ENCODE measurements around the gene EXT2. TPM values are rescaled to one million over a fixed set of nuclear protein-coding genes. Genes with fewer than 3 reads are reported as not detected.

EXT2 gene
- total RNA-seq, 6 experiments from 2014 or later, result 105 to 130 (median 118) TPM

DNA sequence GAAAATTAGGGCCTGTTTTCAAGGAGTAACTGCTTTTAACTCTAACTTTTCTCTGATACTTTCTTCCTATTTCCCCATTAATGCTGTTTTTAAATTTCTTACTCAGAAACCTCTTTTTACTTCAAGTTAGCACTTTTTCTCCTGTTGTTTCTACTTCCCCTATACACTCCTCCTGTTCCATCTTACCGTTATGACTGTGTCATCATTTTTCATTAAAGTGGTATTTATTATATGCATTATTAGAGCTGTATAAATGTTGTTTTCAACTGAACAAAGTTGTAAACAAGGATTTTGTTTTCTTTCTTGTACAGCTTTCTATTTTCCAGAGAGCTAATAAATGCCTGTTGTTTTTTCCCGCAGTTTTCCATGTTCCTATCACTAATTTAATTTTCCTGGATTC is 84.6 kb downstream of the EXT2 start:
- DNase-seq, result no peak
- no peaks in the 10 kb centered on the region for H3K9me3 Mint-ChIP-seq
- TF ChIP-seq, protein P1, sequence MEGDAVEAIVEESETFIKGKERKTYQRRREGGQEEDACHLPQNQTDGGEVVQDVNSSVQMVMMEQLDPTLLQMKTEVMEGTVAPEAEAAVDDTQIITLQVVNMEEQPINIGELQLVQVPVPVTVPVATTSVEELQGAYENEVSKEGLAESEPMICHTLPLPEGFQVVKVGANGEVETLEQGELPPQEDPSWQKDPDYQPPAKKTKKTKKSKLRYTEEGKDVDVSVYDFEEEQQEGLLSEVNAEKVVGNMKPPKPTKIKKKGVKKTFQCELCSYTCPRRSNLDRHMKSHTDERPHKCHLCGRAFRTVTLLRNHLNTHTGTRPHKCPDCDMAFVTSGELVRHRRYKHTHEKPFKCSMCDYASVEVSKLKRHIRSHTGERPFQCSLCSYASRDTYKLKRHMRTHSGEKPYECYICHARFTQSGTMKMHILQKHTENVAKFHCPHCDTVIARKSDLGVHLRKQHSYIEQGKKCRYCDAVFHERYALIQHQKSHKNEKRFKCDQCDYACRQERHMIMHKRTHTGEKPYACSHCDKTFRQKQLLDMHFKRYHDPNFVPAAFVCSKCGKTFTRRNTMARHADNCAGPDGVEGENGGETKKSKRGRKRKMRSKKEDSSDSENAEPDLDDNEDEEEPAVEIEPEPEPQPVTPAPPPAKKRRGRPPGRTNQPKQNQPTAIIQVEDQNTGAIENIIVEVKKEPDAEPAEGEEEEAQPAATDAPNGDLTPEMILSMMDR (IDR thresholded peaks at IDR 0.05), result no peak
- H3K4me1 Mint-ChIP-seq (ENCODE audit: low read depth), result peaks cover 28% of the 10 kb centered on the region
- no peak overlapping the region for H3K27ac Mint-ChIP-seq
- H3K4me3 Mint-ChIP-seq, result no peak overlapping the region
- H3K27me3 Mint-ChIP-seq (ENCODE audit: insufficient read depth), result no peaks in the 10 kb centered on the region; the same call in 1 of the 2 replicates
- H3K36me3 Mint-ChIP-seq (ENCODE audit: low read depth), result no peaks in the 10 kb centered on the region

DNA sequence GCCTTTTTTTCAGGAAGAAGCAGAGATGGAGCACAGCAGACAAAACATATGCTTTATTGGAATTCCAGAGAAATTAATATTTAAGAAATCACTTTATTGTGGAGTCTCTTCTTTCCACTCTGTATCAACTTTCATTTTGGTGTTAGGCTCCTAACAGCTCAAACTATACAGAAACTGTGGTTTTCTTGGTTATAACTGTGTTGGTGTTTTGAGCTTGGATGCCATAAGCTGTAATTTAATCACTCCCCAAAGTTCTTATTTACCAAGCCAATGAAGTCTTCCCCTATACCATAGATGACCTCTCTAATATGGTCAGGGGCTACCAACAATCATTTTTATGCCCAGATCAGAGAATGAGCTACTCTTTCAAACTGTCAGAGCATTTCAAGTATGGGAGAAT is 90.0 kb downstream of the EXT2 start:
- no peak for DNase-seq
- H3K36me3 Mint-ChIP-seq (ENCODE audit: low read depth), result peaks cover 34% of the 10 kb centered on the region
- H3K27me3 Mint-ChIP-seq (ENCODE audit: insufficient read depth), result no peaks in the 10 kb centered on the region
- H3K4me1 Mint-ChIP-seq (ENCODE audit: low read depth), result peaks cover 4% of the 10 kb centered on the region
- TF ChIP-seq, protein P1 (IDR thresholded peaks at IDR 0.05), result no peak
- H3K27ac Mint-ChIP-seq, result no peak overlapping the region
- H3K4me3 Mint-ChIP-seq, result no peak overlapping the region
- peaks cover 12% of the 10 kb centered on the region for H3K9me3 Mint-ChIP-seq

DNA sequence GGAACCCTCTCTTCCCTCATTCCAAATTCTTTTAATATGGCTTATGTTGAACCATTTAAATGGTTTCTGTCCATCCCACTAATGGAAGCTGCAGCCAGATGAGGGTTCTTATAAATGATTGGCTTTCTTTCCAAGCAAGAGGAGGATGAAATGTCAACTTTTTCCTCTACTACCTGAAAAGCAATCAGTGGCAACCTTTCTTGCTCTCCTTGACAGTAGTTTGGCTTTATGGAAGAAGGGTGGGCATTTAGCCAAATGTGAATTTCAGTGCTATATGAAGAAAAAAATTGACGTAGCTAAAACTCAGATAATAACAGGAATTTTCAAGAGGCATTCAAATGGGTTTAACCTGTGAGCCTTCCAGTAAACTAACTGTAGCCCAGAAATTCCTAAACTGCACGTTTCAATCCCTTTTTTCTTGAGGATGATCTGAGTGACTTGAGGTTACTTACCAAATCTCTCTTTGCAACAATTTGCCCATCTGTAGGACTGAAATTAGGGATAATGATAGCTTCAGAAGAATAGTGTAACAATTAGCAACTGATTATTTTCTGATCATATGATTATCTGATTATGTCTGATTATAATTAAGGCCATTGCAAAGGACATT is 90.9 kb downstream of the EXT2 start:
- H3K27me3 Mint-ChIP-seq (ENCODE audit: insufficient read depth), result no peaks in the 10 kb centered on the region
- peaks cover 11% of the 10 kb centered on the region for H3K4me1 Mint-ChIP-seq (ENCODE audit: low read depth)
- DNase-seq, result no peak
- peaks cover 34% of the 10 kb centered on the region for H3K36me3 Mint-ChIP-seq (ENCODE audit: low read depth)
- peaks cover 12% of the 10 kb centered on the region for H3K9me3 Mint-ChIP-seq
- TF ChIP-seq, protein P1 (IDR thresholded peaks at IDR 0.05), result no peak
- no peak overlapping the region for H3K4me3 Mint-ChIP-seq
- H3K27ac Mint-ChIP-seq, result no peak overlapping the region

DNA sequence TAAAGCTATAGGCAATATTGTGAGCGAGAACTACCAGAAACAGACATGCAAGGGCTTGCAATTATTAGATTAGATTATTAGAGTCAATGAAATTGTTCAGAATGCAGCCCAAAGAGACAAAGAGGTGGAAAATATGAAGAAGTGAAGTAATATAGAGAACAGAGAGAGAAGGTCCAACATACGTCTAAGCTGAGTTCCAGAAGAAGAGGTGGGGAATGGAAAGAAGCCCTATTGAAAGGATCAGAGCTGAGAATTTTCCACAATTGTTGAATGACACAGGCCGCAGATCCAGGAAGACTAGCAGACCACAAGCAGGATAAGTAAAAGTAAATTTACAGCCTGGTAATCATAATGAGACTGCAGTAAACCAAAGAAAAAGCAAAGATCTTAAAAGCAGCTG is 93.2 kb downstream of the EXT2 start:
- Mint-ChIP-seq H3K27me3 (ENCODE audit: insufficient read depth) (no peaks in the 10 kb centered on the region), H3K9me3 (peaks cover 12% of the 10 kb centered on the region), H3K27ac (no peak overlapping the region), H3K36me3 (ENCODE audit: low read depth) (peaks cover 34% of the 10 kb centered on the region), H3K4me3 (no peak overlapping the region), H3K4me1 (ENCODE audit: low read depth) (peaks cover 19% of the 10 kb centered on the region)
- no peak for DNase-seq
- TF ChIP-seq, protein P1 (IDR thresholded peaks at IDR 0.05), result no peak

DNA sequence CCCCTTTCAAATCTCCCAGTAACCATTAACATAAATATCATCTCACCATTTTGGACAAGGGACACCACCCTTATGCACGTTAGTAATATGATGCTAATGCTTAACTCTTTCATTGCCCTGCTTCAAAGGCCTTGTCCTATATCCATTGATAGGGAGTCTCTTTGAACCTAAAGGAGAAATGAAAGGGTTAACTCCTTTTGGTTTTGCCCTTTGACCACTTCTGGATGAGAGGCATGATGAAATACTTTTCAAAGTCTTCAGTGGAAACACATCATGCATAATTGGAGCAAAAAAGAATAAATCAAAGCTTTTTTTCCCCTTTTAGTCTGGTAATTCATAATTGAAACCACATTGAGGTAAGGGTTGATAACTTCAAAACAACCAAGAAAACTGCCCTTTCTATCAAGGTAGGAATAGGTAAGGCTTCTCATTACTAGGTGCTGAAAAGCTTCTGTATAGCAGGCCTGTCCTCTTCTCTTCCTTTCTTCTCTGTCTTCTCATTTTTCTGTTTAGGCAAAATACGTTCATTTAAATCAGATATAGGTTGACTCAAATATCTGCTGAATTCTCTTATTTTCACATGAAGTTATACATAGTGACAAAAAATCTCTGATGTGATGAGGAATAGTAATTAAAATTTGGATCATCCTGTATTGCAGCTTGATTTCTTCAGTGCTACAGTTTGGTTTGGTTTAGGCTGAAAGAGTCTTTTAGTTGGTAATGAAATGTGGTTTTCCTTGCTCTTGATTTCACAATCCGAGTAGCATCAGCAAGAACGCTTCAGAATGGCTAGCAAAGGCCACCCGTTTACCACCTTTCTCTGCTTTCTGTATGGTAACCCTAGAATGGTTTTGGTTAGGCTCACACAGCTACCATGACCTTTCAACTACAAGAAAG is 94.8 kb downstream of the EXT2 start:
- H3K4me1 Mint-ChIP-seq (ENCODE audit: low read depth), result peaks cover 19% of the 10 kb centered on the region

More for the DNA sequence above, 94.8 kb downstream of the EXT2 start:
- H3K36me3 Mint-ChIP-seq (ENCODE audit: low read depth), result peaks cover 40% of the 10 kb centered on the region
- DNase-seq, result no peak
- no peaks in the 10 kb centered on the region for H3K27me3 Mint-ChIP-seq (ENCODE audit: insufficient read depth)
- H3K4me3 Mint-ChIP-seq, result no peak overlapping the region
- no peak overlapping the region for H3K27ac Mint-ChIP-seq
- TF ChIP-seq, protein P1 (IDR thresholded peaks at IDR 0.05), result no peak
- peaks cover 12% of the 10 kb centered on the region for H3K9me3 Mint-ChIP-seq

Measured in HFFc6 (cell line).